ENCODE results near the gene PRPF18. TPM values are rescaled to one million over a fixed set of nuclear protein-coding genes. Genes with fewer than 3 reads are reported as not detected.

PRPF18 gene
- total RNA-seq, 1 experiment from 2014 or later = 10.2 TPM

- DNase-seq = no peak
- TF ChIP-seq EZH2phosphoT487 (IDR thresholded peaks at IDR 0.05; ENCODE audit: borderline replicate concordance, low read length) (no peak), EZH2 (IDR thresholded peaks at IDR 0.05; ENCODE audit: low read length, unreplicated experiment) (no peak), CTCF (conservative IDR thresholded peaks at IDR 0.05; ENCODE audit: low read depth, low read length) (no peak)
- Histone ChIP-seq H3K27me3 (ENCODE audit: low read length) (no peaks in the 10 kb centered on the region), H3K27ac (ENCODE audit: low read length) (no peak overlapping the region), H3K36me3 (ENCODE audit: low read depth, low read length) (no peaks in the 10 kb centered on the region), H3K4me3 (ENCODE audit: low read length) (no peak overlapping the region), H3K4me1 (ENCODE audit: insufficient read depth, low read length) (no peaks in the 10 kb centered on the region), H3K9ac (ENCODE audit: low read length) (no peak overlapping the region), H3K79me2 (ENCODE audit: low read length) (0 out of 2 replicates have a peak, but pooled peaks cover 11% of the 10 kb centered on the region), H3K9me2 (replicated peaks; ENCODE audit: low read length) (no peaks in the 10 kb centered on the region), H3K4me2 (ENCODE audit: low read length) (no peak overlapping the region), H2AFZ (ENCODE audit: low read length) (no peak overlapping the region), H3F3A (ENCODE audit: low read length, unreplicated experiment) (no peaks in the 10 kb centered on the region), H3K9me3 (ENCODE audit: low read length) (no peaks in the 10 kb centered on the region), H4K20me1 (ENCODE audit: low read length) (no peaks in the 10 kb centered on the region)
- intact Hi-C loops (cut with micrococcal nuclease) = no loop called here
- BruUV-seq (replicated peaks) = no TSS peak
- ChIA-PET CTCF (interaction anchor here (0.7 kb wide), 1 partner anchor 229 kb away, joined by 3 read pairs; no protein-coding TSS in a partner anchor), POLR2A (ENCODE audit: unreplicated experiment) (no interaction called here)
- no peak for ATAC-seq
These were observed 6.8 kb downstream of the PRPF18 start for GRCh38 chr10:13593535-13593934.

GRCh38 chr10:13594641-13595040, 7.9 kb downstream of the PRPF18 start:
- H3K4me2 ChIP-seq (ENCODE audit: low read length) = no peak overlapping the region
- H2AFZ ChIP-seq (ENCODE audit: low read length) = no peak overlapping the region
- no peak overlapping the region for H3K9ac ChIP-seq (ENCODE audit: low read length)
- H4K20me1 ChIP-seq (ENCODE audit: low read length) = no peaks in the 10 kb centered on the region
- 0 out of 2 replicates have a peak, but pooled peaks cover 2% of the 10 kb centered on the region for H3K79me2 ChIP-seq (ENCODE audit: low read length)
- TF ChIP-seq EZH2 (IDR thresholded peaks at IDR 0.05; ENCODE audit: low read length, unreplicated experiment) (no peak), CTCF (conservative IDR thresholded peaks at IDR 0.05; ENCODE audit: low read depth, low read length) (no peak), EZH2phosphoT487 (IDR thresholded peaks at IDR 0.05; ENCODE audit: borderline replicate concordance, low read length) (no peak)
- no peak for ATAC-seq
- no peaks in the 10 kb centered on the region for H3K9me3 ChIP-seq (ENCODE audit: low read length)
- CTCF ChIA-PET = no interaction called here
- H3F3A ChIP-seq (ENCODE audit: low read length, unreplicated experiment) = no peaks in the 10 kb centered on the region
- H3K27ac ChIP-seq (ENCODE audit: low read length) = no peak overlapping the region
- H3K4me3 ChIP-seq (ENCODE audit: low read length) = no peak overlapping the region
- no peaks in the 10 kb centered on the region for H3K4me1 ChIP-seq (ENCODE audit: insufficient read depth, low read length)
- no TSS peak for BruUV-seq (replicated peaks)
- intact Hi-C loops (cut with micrococcal nuclease) = no loop called here
- H3K27me3 ChIP-seq (ENCODE audit: low read length) = no peaks in the 10 kb centered on the region
- no peaks in the 10 kb centered on the region for H3K36me3 ChIP-seq (ENCODE audit: low read depth, low read length)
- H3K9me2 ChIP-seq (replicated peaks; ENCODE audit: low read length) = no peaks in the 10 kb centered on the region
- DNase-seq = no peak
- POLR2A ChIA-PET (ENCODE audit: unreplicated experiment) = interaction anchor here (0.7 kb wide), 1 partner anchor 58 kb away, joined by 4 read pairs; no protein-coding TSS in a partner anchor

- DNase-seq (no peak), ATAC-seq (no peak)
- no peaks in the 10 kb centered on the region for H3K36me3 ChIP-seq (ENCODE audit: low read depth, low read length)
- no peaks in the 10 kb centered on the region for H3K27me3 ChIP-seq (ENCODE audit: low read length)
- TF ChIP-seq EZH2phosphoT487 (IDR thresholded peaks at IDR 0.05; ENCODE audit: borderline replicate concordance, low read length) (no peak), CTCF (conservative IDR thresholded peaks at IDR 0.05; ENCODE audit: low read depth, low read length) (no peak), EZH2 (IDR thresholded peaks at IDR 0.05; ENCODE audit: low read length, unreplicated experiment) (no peak)
- no peaks in the 10 kb centered on the region for H3K4me1 ChIP-seq (ENCODE audit: insufficient read depth, low read length)
- H4K20me1 ChIP-seq (ENCODE audit: low read length) = no peaks in the 10 kb centered on the region
- H3K79me2 ChIP-seq (ENCODE audit: low read length) = no peaks in the 10 kb centered on the region
- H2AFZ ChIP-seq (ENCODE audit: low read length) = no peak overlapping the region
- H3K9me3 ChIP-seq (ENCODE audit: low read length) = no peaks in the 10 kb centered on the region
- no peak overlapping the region for H3K4me2 ChIP-seq (ENCODE audit: low read length)
- H3K9me2 ChIP-seq (replicated peaks; ENCODE audit: low read length) = no peaks in the 10 kb centered on the region
- H3K4me3 ChIP-seq (ENCODE audit: low read length) = no peak overlapping the region
- H3F3A ChIP-seq (ENCODE audit: low read length, unreplicated experiment) = no peaks in the 10 kb centered on the region
- BruUV-seq (replicated peaks) = no TSS peak
- no peak overlapping the region for H3K27ac ChIP-seq (ENCODE audit: low read length)
- ChIA-PET POLR2A (ENCODE audit: unreplicated experiment) (no interaction called here), CTCF (no interaction called here)
- intact Hi-C loops (cut with micrococcal nuclease) = no loop called here
- H3K9ac ChIP-seq (ENCODE audit: low read length) = no peak overlapping the region
These were observed 11.1 kb downstream of the PRPF18 start for GRCh38 chr10:13597909-13598308.

All from PC-3 (cell line).